GM18861 (cell line): ENCODE results near the gene USP15.
A peak's percentile ranks its signal among the peaks of the same experiment; 100 is the strongest.
"Not testable (repeated sequence)": the region's sequence is repeated elsewhere in the genome, so short reads cannot be mapped to it uniquely, and the experiment has no call there.

Experiments
- ATAC-seq: cut with Tn5 transposase; IDR thresholded peaks from one replicate; pipeline ENCODE4 v1.9.1; 2021; ENCODE audit not compliant: unreplicated experiment

Gene USP15

GRCh38 chr12:62365846-62366245 lies 105.6 kb downstream of the USP15 start:
- ATAC-seq, result not testable (repeated sequence)

GRCh38 chr12:62368430-62369223 lies 108.4 kb downstream of the USP15 start:
- not testable (repeated sequence) for ATAC-seq

GRCh38 chr12:62370189-62370588 lies 110.0 kb downstream of the USP15 start:
- ATAC-seq, result no peak

GRCh38 chr12:62371661-62372060 lies 111.5 kb downstream of the USP15 start:
- ATAC-seq, result no peak

- ATAC-seq, result no peak
Observed at GRCh38 chr12:62372134-62372533, 111.9 kb downstream of the USP15 start.

- ATAC-seq, result no peak
Observed at GRCh38 chr12:62372825-62373224, 112.6 kb downstream of the USP15 start.

- ATAC-seq, result no peak
Observed at GRCh38 chr12:62375603-62376002, 115.4 kb downstream of the USP15 start.

GRCh38 chr12:62379026-62379722 lies 119.0 kb downstream of the USP15 start:
- no peak for ATAC-seq

GRCh38 chr12:62379723-62380045 lies 119.5 kb downstream of the USP15 start:
- ATAC-seq, result no peak

- ATAC-seq, result no peak
Observed at GRCh38 chr12:62382526-62382925, 122.3 kb downstream of the USP15 start.

- no peak for ATAC-seq
Observed at GRCh38 chr12:62396750-62397149, 136.5 kb downstream of the USP15 start.

- no peak for ATAC-seq
Observed at GRCh38 chr12:62400135-62400534, 139.9 kb downstream of the USP15 start.

- no peak for ATAC-seq
Observed at GRCh38 chr12:62401631-62402030, 141.4 kb downstream of the USP15 start.

GRCh38 chr12:62403031-62403430 lies 142.8 kb downstream of the USP15 start:
- ATAC-seq, result no peak

GRCh38 chr12:62407587-62407986 lies 147.4 kb downstream of the USP15 start:
- no peak for ATAC-seq

GRCh38 chr12:62409068-62409467 lies 148.9 kb downstream of the USP15 start:
- no peak for ATAC-seq

GRCh38 chr12:62414180-62414579 lies 154.0 kb downstream of the USP15 start:
- ATAC-seq, result no peak

GRCh38 chr12:62426089-62426488 lies 165.9 kb downstream of the USP15 start:
- ATAC-seq, result no peak

GRCh38 chr12:62429457-62429856 lies 169.3 kb downstream of the USP15 start:
- no peak for ATAC-seq

GRCh38 chr12:62434494-62435302 lies 174.5 kb downstream of the USP15 start:
- ATAC-seq, result no peak

- peak; percentile 62 for ATAC-seq
Observed at GRCh38 chr12:62435303-62436163, 175.3 kb downstream of the USP15 start.
